Activated CD8-positive, alpha-beta memory T cell treated with anti-CD3 and anti-CD28 coated beads, Interleukin-2, amount 50 U/mL, for 1 hour (primary cell): ENCODE measurements around the gene NTN5.

Experiments used
- DNase-seq: peaks from one replicate; pipeline ENCODE4 v3.0.0-alpha.2; 2020; ENCODE audit errors: extremely low read depth

NTN5 gene

DNA sequence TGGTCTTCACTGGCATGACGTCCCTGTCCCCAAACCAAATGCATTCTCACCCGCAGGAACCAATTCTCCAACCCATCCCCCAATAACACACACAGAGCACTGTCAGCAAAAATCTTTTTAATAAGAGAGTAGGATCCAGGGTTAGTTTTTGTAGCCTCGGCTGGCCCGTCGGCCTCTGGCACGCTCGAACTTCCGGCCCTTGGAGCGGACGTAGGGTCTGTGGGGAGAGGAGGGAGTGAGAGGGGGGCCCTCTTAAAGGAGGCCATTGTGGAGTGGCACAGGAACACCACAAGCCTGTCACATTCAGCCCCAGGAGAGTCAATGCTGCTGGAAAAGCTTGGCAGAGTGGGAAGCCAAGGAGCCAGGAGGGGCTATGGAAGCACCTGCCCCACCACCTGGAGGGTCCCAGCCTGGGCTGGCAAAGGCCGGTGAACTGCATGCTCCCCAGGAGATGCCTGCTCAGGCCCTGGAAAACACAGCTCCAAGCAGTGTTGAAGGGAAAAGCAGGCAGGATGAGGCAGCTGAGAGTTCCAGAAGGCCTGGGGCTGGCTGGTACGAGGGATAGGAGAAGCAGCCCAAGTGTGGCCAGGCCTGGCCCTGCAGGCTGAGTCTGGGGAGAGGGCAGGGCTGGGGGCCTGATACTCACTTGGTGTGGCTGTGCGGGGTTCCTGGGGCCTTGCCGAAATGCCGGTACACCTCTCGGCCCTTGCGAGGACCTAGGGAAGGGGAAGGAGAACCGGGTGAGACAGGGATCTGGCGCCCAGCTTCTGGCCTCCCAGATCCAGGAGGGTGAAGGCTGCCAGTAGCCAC, 57.4 kb downstream of the NTN5 start:
- DNase-seq: no peak

DNA sequence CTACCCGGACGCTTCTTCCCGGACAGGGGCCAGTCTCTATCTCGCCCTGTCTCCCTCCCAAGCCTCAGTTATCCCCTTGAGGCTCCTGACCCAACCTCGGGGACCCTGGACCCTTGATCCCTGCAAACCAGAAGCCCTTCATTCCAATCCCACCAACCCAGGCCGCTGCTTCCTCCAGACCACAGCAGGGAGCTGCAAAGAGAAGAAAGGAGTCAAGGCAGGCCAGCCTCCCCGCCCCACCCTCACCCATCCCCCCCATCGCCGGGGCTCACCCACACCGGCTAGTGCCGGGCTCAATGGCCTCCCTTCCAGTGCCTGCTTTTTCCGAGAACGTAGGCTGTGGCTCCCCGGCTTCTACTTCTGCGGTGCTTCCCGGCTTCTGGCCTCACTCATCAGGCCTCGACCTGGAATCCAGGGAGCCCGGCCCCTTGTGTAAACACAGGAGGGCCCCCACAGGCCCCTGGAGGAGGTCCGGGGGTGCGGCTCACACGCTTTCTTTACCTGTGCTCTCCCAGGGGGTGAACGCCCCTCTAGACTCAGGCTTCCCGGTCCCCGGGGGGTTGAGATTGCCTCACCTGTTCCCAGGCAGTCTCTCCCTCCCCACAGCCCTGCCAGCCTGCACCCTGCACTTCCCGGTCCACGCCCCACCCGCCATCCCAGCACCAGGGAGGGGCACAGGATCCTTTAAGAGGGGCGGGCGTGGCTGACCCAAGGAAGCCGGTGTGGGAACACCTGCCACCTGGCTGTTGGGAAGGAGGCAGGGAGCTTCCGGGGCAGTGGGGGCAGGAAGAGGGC, 58.2 kb downstream of the NTN5 start, which contains the start of gene FAM83E:
Gene FAM83E (minus strand): TSS at position 641 of the 795 bp plus-strand sequence. CDS start 1,704 bp downstream, outside the sequence.
- no peak for DNase-seq

DNA sequence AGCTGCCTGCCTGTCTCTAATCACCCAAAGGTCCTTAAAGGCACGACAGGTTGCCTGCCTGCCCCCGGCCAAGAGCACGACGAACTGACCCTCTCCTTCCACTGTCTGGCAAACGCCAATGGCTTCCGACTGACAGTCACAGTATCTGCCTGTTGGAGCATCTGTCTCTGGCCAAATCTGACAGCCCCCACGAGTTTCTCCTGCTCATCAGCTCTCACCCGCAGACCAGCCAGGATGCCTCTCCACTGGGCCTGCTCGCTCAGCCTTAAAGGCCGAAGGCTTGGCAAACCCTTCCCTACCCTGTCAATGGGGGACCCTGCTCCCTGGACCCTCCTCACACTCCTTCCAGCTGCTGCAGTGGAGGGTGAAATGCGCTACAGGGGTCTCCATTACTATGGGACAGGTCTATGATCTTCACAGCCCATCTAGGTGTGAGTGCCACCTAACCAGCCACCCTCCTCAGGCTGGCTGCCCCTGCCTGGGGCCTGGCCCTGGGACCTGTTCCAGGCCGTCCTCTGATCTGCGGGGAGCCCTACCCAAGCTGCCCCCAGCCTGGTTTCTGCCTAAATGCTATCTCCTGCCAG, 58.9 kb downstream of the NTN5 start:
- no peak for DNase-seq

DNA sequence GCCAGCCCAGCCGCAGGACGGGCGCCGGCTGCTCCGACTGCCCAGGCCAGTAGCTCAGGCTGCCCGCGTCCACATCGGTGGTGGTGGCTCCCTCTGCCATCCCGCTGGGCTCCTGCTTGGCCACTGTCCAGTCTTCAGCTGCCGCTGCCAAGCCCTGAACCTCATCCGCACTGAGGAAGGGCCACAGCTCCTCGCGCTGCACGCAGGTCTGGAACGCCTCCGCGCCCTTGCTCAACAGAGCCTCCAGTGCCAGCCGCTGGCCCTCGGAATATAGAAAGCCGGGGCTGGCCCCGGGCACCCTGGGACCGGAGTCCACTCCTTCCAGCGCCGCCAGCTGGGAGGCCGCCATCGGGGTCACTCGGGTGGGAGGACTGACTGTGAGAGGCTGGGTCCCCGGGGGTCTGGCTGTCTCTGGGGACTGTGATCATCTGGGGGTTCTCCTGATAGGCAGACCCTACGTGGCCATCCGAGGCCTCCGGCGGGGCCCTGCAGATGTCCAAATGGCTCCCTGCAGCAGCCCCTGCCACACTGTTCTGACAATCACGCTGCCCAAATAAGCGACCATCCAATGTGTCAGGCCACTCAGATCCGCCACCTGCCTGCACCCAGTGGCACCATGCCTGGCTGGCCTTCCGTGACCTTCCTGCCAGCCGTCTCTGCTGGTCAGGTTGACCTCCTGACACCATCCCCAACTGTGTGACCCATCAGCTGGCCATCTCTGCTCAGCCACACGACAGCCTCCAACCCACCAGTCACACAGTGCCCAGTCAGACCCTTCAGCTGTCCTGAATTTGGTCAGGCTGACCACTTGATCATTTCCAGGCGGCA, 59.6 kb downstream of the NTN5 start:
- DNase-seq: no peak

DNA sequence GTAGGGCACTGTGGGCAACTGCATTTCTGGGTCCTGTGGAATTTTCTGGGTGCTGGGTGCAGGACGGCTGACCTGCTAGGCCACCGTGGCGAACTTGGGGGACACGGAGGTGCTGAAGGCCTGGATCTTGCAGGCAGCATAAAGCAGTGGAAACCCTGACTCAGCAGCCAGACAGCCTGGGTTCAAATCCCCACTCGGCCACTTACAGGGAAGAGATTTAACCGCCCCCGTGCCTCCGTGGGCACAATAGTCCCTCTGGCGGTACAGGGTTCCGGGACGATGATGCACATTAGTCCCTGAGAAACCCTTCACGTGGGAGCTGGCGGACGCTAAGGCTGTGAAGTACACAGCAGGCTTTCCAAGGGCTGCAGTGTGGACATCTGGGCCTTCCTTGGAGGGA, 60.9 kb downstream of the NTN5 start:
- DNase-seq: no peak
